Measurements from ENCODE around the gene REEP1.
"Not testable (repeated sequence)": the region's sequence is repeated elsewhere in the genome, so short reads cannot be mapped to it uniquely, and the experiment has no call there.

Gene REEP1

GRCh38 chr2:86201671-86202335 lies 135.6 kb downstream of the REEP1 start:
- no peak for DNase-seq (ENCODE audit: insufficient read length, low spot score)
- FAIRE-seq = no peak

GRCh38 chr2:86200564-86200963 lies 136.9 kb downstream of the REEP1 start:
- not testable (repeated sequence) for DNase-seq (ENCODE audit: insufficient read length, low spot score); FAIRE-seq

More at GRCh38 chr2:86201671-86202335, 135.6 kb downstream of the REEP1 start:
- no peak for TF ChIP-seq CTCF (IDR thresholded peaks at IDR 0.05; ENCODE audit: insufficient read depth, missing control alignments)

GRCh38 chr2:86199834-86200177 lies 137.6 kb downstream of the REEP1 start:
- TF ChIP-seq CTCF (IDR thresholded peaks at IDR 0.05; ENCODE audit: insufficient read depth, missing control alignments) = no peak
- FAIRE-seq (no peak), DNase-seq (ENCODE audit: insufficient read length, low spot score) (no peak)

GRCh38 chr2:86195808-86196387 lies 141.5 kb downstream of the REEP1 start:
- no peak for DNase-seq (ENCODE audit: insufficient read length, low spot score)
- no peak for TF ChIP-seq CTCF (IDR thresholded peaks at IDR 0.05; ENCODE audit: insufficient read depth, missing control alignments)
- no peak for FAIRE-seq

GRCh38 chr2:86195055-86195807 lies 142.2 kb downstream of the REEP1 start, which contains the start of gene IMMT:
IMMT (minus strand) TSS chr2:86195462; CDS start chr2:86195382, 80 bp downstream.
- no peak for TF ChIP-seq CTCF (IDR thresholded peaks at IDR 0.05; ENCODE audit: insufficient read depth, missing control alignments)
- DNase-seq (ENCODE audit: insufficient read length, low spot score) (peak; percentile 59), FAIRE-seq (no peak)

- TF ChIP-seq CTCF (IDR thresholded peaks at IDR 0.05; ENCODE audit: insufficient read depth, missing control alignments) = no peak
- FAIRE-seq (no peak), DNase-seq (ENCODE audit: insufficient read length, low spot score) (no peak)
These were observed 142.7 kb downstream of the REEP1 start for GRCh38 chr2:86194751-86195054.

GRCh38 chr2:86193901-86194567 lies 143.4 kb downstream of the REEP1 start:
- no peak for DNase-seq (ENCODE audit: insufficient read length, low spot score)
- FAIRE-seq = no peak
- no peak for TF ChIP-seq CTCF (IDR thresholded peaks at IDR 0.05; ENCODE audit: insufficient read depth, missing control alignments)
